IMR-90 (cell line): ENCODE results near the gene IFNA1. TPM values are rescaled to one million over a fixed set of nuclear protein-coding genes. Genes with fewer than 3 reads are reported as not detected.

ENCODE experiments used
- ATAC-seq: fragments of 200-7000 bp; cut with Tn5 transposase; 2 replicates; pipeline ENCODE4 v1.9.1; 2020; ENCODE audit warnings: low read depth, mild to moderate bottlenecking, moderate library complexity
- BruUV-seq: library from RNA; stranded (reverse); fragments of 400-500 nt; replicated peaks from 2 replicates; lab custom pipeline; 2021; lab: Mats Ljungman, UMichigan
- CTCF ChIA-PET: fragments of 300-600 bp; formaldehyde crosslinking; extraction: SDS; loops from one replicate; lab custom pipeline; 2021; ENCODE audit warnings: antibody characterized with exemption; lab: Yijun Ruan, JAX
- POLR2A ChIA-PET: fragments of 300-600 bp; sonication (Branson Sonifier 250); formaldehyde crosslinking; loops from one replicate; lab custom pipeline; 2022; ENCODE audit warnings: antibody characterized with exemption; ENCODE audit not compliant: unreplicated experiment; lab: Charles Lee
- DNase-seq: peaks from one replicate; pipeline ENCODE4 v3.0.0; 2013
- H2AFZ ChIP-seq: replicated peaks from 2 replicates; pipeline ENCODE3; 2013; ENCODE audit warnings: low read length, mild to moderate bottlenecking; ENCODE audit not compliant: poor library complexity
- H2AK5ac ChIP-seq: 2 replicates; pipeline ENCODE4 v1.6.1; 2013; ENCODE audit warnings: low read depth, low read length, inconsistent platforms
- H2AK9ac ChIP-seq: replicated peaks from 2 replicates; pipeline ENCODE3; 2013; ENCODE audit warnings: mild to moderate bottlenecking, low read depth, low read length, moderate library complexity; ENCODE audit not compliant: poor library complexity
- H2BK120ac ChIP-seq: 2 replicates; pipeline ENCODE4 v1.6.1; 2013; ENCODE audit warnings: low read depth, low read length, inconsistent platforms
- H2BK15ac ChIP-seq: 3 replicates; pipeline ENCODE4 v1.6.1; 2013; ENCODE audit warnings: low read depth, low read length, inconsistent platforms
- H2BK20ac ChIP-seq: 2 replicates; pipeline ENCODE4 v1.6.1; 2013; ENCODE audit warnings: low read depth, mild to moderate bottlenecking, inconsistent platforms, low read length, moderate library complexity
- H2BK5ac ChIP-seq: 2 replicates; pipeline ENCODE4 v1.6.1; 2013; ENCODE audit warnings: mild to moderate bottlenecking, low read depth, low read length, inconsistent platforms; ENCODE audit not compliant: poor library complexity, severe bottlenecking
- H3K14ac ChIP-seq: replicated peaks from 2 replicates; pipeline ENCODE4 v1.6.1; 2013; ENCODE audit warnings: low read depth, low read length, inconsistent platforms
- H3K18ac ChIP-seq: 2 replicates; pipeline ENCODE4 v1.6.1; 2013; ENCODE audit warnings: low read depth, low read length, control low read depth
- H3K23ac ChIP-seq: 2 replicates; pipeline ENCODE4 v1.6.1; 2013; ENCODE audit warnings: low read depth, low read length, inconsistent platforms
- H3K27ac ChIP-seq: 2 replicates; pipeline ENCODE4 v1.5.1; 2013; ENCODE audit warnings: mild to moderate bottlenecking, control low read depth, low read length; ENCODE audit not compliant: insufficient read depth
- H3K27me3 ChIP-seq: 2 replicates; pipeline ENCODE4 v1.6.1; 2013; ENCODE audit warnings: low read length; ENCODE audit not compliant: control insufficient read depth, insufficient read depth
- H3K36me3 ChIP-seq: 2 replicates; pipeline ENCODE4 v1.6.1; 2013; ENCODE audit warnings: low read length, mixed read lengths; ENCODE audit not compliant: control insufficient read depth, insufficient read depth
- H3K4ac ChIP-seq: 2 replicates; pipeline ENCODE4 v1.6.1; 2013; ENCODE audit warnings: low read depth, low read length, inconsistent platforms
- H3K4me1 ChIP-seq: 2 replicates; pipeline ENCODE4 v1.6.1; 2013; ENCODE audit warnings: low read length, mixed read lengths; ENCODE audit not compliant: control insufficient read depth, insufficient read depth
- H3K4me2 ChIP-seq: 2 replicates; pipeline ENCODE4 v1.6.1; 2013; ENCODE audit warnings: low read depth, mild to moderate bottlenecking, control low read depth, low read length, moderate library complexity
- H3K4me3 ChIP-seq: 2 replicates; pipeline ENCODE4 v1.5.1; 2013; ENCODE audit warnings: low read depth, mild to moderate bottlenecking, control low read depth, low read length, moderate library complexity; ENCODE audit not compliant: insufficient read depth
- H3K56ac ChIP-seq: 2 replicates; pipeline ENCODE4 v1.6.1; 2013; ENCODE audit warnings: low read length, inconsistent platforms; ENCODE audit not compliant: insufficient read depth; ENCODE audit errors: extremely low read depth
- H3K79me1 ChIP-seq, 2 experiments: 2 replicates each; pipeline ENCODE4 v1.6.1; 2013; ENCODE audit warnings: low read length in 2 of 2, inconsistent platforms in 1 of 2, low read depth in 1 of 2
- H3K9ac ChIP-seq: 2 replicates; pipeline ENCODE4 v1.6.1; 2013; ENCODE audit warnings: low read depth, low read length, control low read depth
- H3K9me1 ChIP-seq: 2 replicates; pipeline ENCODE4 v1.6.1; 2013; ENCODE audit warnings: low read length, inconsistent platforms; ENCODE audit not compliant: insufficient read depth
- H3K9me3 ChIP-seq: 2 replicates; pipeline ENCODE4 v1.6.1; 2013; ENCODE audit warnings: low read length; ENCODE audit not compliant: control insufficient read depth, insufficient read depth
- H4K20me1 ChIP-seq: 2 replicates; pipeline ENCODE4 v1.6.1; 2013; ENCODE audit warnings: low read length, inconsistent platforms; ENCODE audit not compliant: insufficient read depth
- H4K5ac ChIP-seq: 2 replicates; pipeline ENCODE4 v1.6.1; 2013; ENCODE audit warnings: mild to moderate bottlenecking, low read depth, low read length, control low read depth
- H4K8ac ChIP-seq, 2 experiments: 2 replicates each; pipeline ENCODE4 v1.6.1; 2013; ENCODE audit warnings: low read depth in 2 of 2, low read length in 2 of 2, control low read depth in 1 of 2, inconsistent platforms in 1 of 2
- H4K91ac ChIP-seq: 2 replicates; pipeline ENCODE4 v1.6.1; 2013; ENCODE audit warnings: low read depth, low read length, inconsistent platforms; ENCODE audit not compliant: insufficient read depth
- BHLHE40 ChIP-seq: fragments of 150-350 bp; IDR thresholded peaks from 2 replicates; pipeline ENCODE4 v1.6.1; 2016; ENCODE audit warnings: mild to moderate bottlenecking, low read depth, low read length
- CEBPB ChIP-seq: IDR thresholded peaks from 2 replicates; pipeline ENCODE4 v1.6.1; 2012; ENCODE audit warnings: low read depth, low read length, improper control_type of control experiment
- CHD1 ChIP-seq: IDR thresholded peaks from 2 replicates; pipeline ENCODE4 v1.6.1; 2012; ENCODE audit warnings: low read depth, low read length, improper control_type of control experiment
- CTCF ChIP-seq: conservative IDR thresholded peaks from 2 replicates; pipeline ENCODE4 v1.5.1; 2012; ENCODE audit warnings: mild to moderate bottlenecking, low read depth, low read length, improper control_type of control experiment
- NFE2L2 ChIP-seq: fragments of 150-350 bp; IDR thresholded peaks from 2 replicates; pipeline ENCODE4 v1.6.1; 2016; ENCODE audit warnings: low read depth, mild to moderate bottlenecking, low read length
- POLR2A ChIP-seq: IDR thresholded peaks from 2 replicates; pipeline ENCODE4 v1.6.1; 2012; ENCODE audit warnings: mild to moderate bottlenecking, low read depth, low read length
- RFX5 ChIP-seq: IDR thresholded peaks from 2 replicates; pipeline ENCODE4 v1.8.0; 2012; ENCODE audit warnings: low read depth, mild to moderate bottlenecking, low read length, moderate library complexity
- WGBS, 2 experiments: methylation state at CpG; one replicate each; pipeline versions ENCODE4 v1.1.5 to v1.1.7; 2013; ENCODE audit warnings: missing lambda C conversion rate in 2 of 2; ENCODE audit not compliant: insufficient read length in 1 of 2; ENCODE audit errors: extremely low coverage in 2 of 2; 5-methylcytosine and 5-hydroxymethylcytosine counted together
- dilution Hi-C: fragments of 300-500 bp; cut with HindIII; formaldehyde crosslinking; loops from one replicate; pipeline ENCODE4 v1.14.3; 2018; ENCODE audit warnings: low sequenced_read_pairs; ENCODE audit not compliant: unreplicated experiment
- in situ Hi-C: fragments of 300-500 bp; cut with MboI; formaldehyde crosslinking; loops from 3 replicates; pipeline ENCODE4 v1.14.3; 2019; ENCODE audit warnings: low sequenced_read_pairs, inconsistent platforms, mixed read lengths
- intact Hi-C: fragments of 100-400 bp; cut with micrococcal nuclease; formaldehyde crosslinking; loops from 2 replicates; pipeline ENCODE4 v1.10.0; 2022
- polyA plus RNA-seq, 3 experiments: library from polyadenylated mRNA; depleted of rRNA; stranded (reverse); fragments of >200 nt; gene quantifications; 2 replicates each; pipeline ENCODE4 v1.2.3, GENCODE V29; 2012; ENCODE audit warnings: low replicate concordance in 1 of 3
- total RNA-seq: library from RNA; depleted of rRNA; stranded (reverse); fragments of >200 nt; gene quantifications from 2 replicates; pipeline ENCODE4 v1.2.3, GENCODE V29; 2012

The IFNA1 gene
- total and polyA plus RNA-seq, 2 of the 4 experiments (the other 2 are of a cell fraction): not detected

- DNase-seq: no peak
- no peak for ATAC-seq
- H4K20me1 ChIP-seq: no peaks in the 10 kb centered on the region
- H3K9me3 ChIP-seq: no peaks in the 10 kb centered on the region
- no peaks in the 10 kb centered on the region for H3K4me1 ChIP-seq
- H3K18ac ChIP-seq: no peak overlapping the region
- H3K36me3 ChIP-seq: no peaks in the 10 kb centered on the region
- no peak overlapping the region for H3K4ac ChIP-seq
- ChIA-PET CTCF (interaction anchor here (1.2 kb wide), 1 partner anchor 22 kb away, joined by 3 read pairs; no protein-coding TSS in a partner anchor), POLR2A (no interaction called here)
- no peak overlapping the region for H3K23ac ChIP-seq
- H3K27ac ChIP-seq: no peak overlapping the region
- H3K79me1 ChIP-seq: no peaks in the 10 kb centered on the region
- H3K14ac ChIP-seq: no peak overlapping the region
- no peak overlapping the region for H4K8ac ChIP-seq
- in situ Hi-C loops (no loop called here), intact Hi-C loops (no loop called here), dilution Hi-C loops (no loop called here)
- TF ChIP-seq BHLHE40 (no peak), CTCF (no peak), CEBPB (no peak), NFE2L2 (no peak), CHD1 (no peak), POLR2A (no peak), RFX5 (no peak)
- no peak overlapping the region for H2BK120ac ChIP-seq
- WGBS, 2 experiments: no CpG with 5 or more reads among the region's 2 CpGs
- no peak overlapping the region for H2BK20ac ChIP-seq
- no peak overlapping the region for H2AK9ac ChIP-seq
- H4K5ac ChIP-seq: no peak overlapping the region
- no peak overlapping the region for H2AFZ ChIP-seq
- no peaks in the 10 kb centered on the region for H3K9me1 ChIP-seq
- H3K4me2 ChIP-seq: no peak overlapping the region
- no TSS peak for BruUV-seq
- H3K9ac ChIP-seq: no peak overlapping the region
- H3K4me3 ChIP-seq: no peak overlapping the region
- H2BK5ac ChIP-seq: no peak overlapping the region
- no peak overlapping the region for H2BK15ac ChIP-seq
- no peak overlapping the region for H3K56ac ChIP-seq
- no peak overlapping the region for H4K91ac ChIP-seq
- H2AK5ac ChIP-seq: no peak overlapping the region
- H3K27me3 ChIP-seq: peaks cover 7% of the 10 kb centered on the region
Observed at GRCh38 chr9:21432672-21433425, 7.4 kb upstream of the IFNA1 start.
